DND-41 (cell line): ENCODE results near the gene EXOC8.

Experiments used
- ATAC-seq: fragments of 200-7000 bp; cut with Tn5 transposase; 3 replicates; pipeline ENCODE4 v1.9.1; 2021; ENCODE audit warnings: low read depth; ENCODE audit not compliant: insufficient read depth
- DNase-seq: peaks from one replicate; pipeline ENCODE4 v3.0.0-alpha.2; 2020
- H2AFZ ChIP-seq: 2 replicates; pipeline ENCODE4 v1.6.0; 2012; ENCODE audit warnings: low read depth, low read length
- H3K27ac ChIP-seq: 2 replicates; pipeline ENCODE4 v1.5.1; 2012; ENCODE audit warnings: low read length, inconsistent platforms
- H3K27me3 ChIP-seq: fragments of 200-600 bp; sonication (generic); 2 replicates; pipeline ENCODE4 v1.6.0; 2012; ENCODE audit warnings: low read length, mild to moderate bottlenecking, inconsistent platforms; ENCODE audit not compliant: insufficient read depth, poor library complexity
- H3K36me3 ChIP-seq: 2 replicates; pipeline ENCODE4 v1.5.1; 2012; ENCODE audit warnings: low read length, inconsistent platforms; ENCODE audit not compliant: insufficient read depth
- H3K4me1 ChIP-seq: 2 replicates; pipeline ENCODE4 v1.5.1; 2012; ENCODE audit warnings: mild to moderate bottlenecking, low read length; ENCODE audit not compliant: insufficient read depth
- H3K4me2 ChIP-seq: 2 replicates; pipeline ENCODE4 v1.6.0; 2012; ENCODE audit warnings: mild to moderate bottlenecking, moderate library complexity, low read length, inconsistent platforms; ENCODE audit not compliant: insufficient read depth
- H3K4me3 ChIP-seq, 2 experiments: fragments of 200-600 bp in 1 of 2; shearing (Covaris generic) in 1 of 2; 2 replicates each; pipeline ENCODE4 v1.5.1; 2012 to 2016; ENCODE audit warnings: inconsistent platforms in 2 of 2, low read length in 2 of 2, mild to moderate bottlenecking in 2 of 2, low read depth in 1 of 2, moderate library complexity in 1 of 2
- H3K79me2 ChIP-seq: 2 replicates; pipeline ENCODE4 v1.6.0; 2012; ENCODE audit warnings: low read length, inconsistent platforms; ENCODE audit not compliant: insufficient read depth
- H3K9ac ChIP-seq: 2 replicates; pipeline ENCODE4 v1.6.0; 2012; ENCODE audit warnings: low read depth, mild to moderate bottlenecking, inconsistent platforms, low read length, moderate library complexity
- H3K9me3 ChIP-seq: 2 replicates; pipeline ENCODE4 v1.5.1; 2012; ENCODE audit warnings: low read length, moderate library complexity, mild to moderate bottlenecking, inconsistent platforms; ENCODE audit not compliant: insufficient read depth, severe bottlenecking
- H4K20me1 ChIP-seq: 2 replicates; pipeline ENCODE4 v1.6.0; 2012; ENCODE audit warnings: low read length; ENCODE audit not compliant: insufficient read depth
- CTCF ChIP-seq: IDR thresholded peaks from 2 replicates; pipeline ENCODE4 v1.5.1; 2012; ENCODE audit warnings: borderline replicate concordance, low read length, moderate library complexity, mild to moderate bottlenecking; ENCODE audit not compliant: poor library complexity, severe bottlenecking; ENCODE audit errors: extremely low read depth
- EZH2 ChIP-seq: IDR thresholded peaks from 3 replicates; pipeline ENCODE4 v1.6.1; 2012; ENCODE audit warnings: borderline replicate concordance, low read depth, mild to moderate bottlenecking, moderate library complexity, low read length, inconsistent platforms; ENCODE audit not compliant: severe bottlenecking

The EXOC8 gene

DNA sequence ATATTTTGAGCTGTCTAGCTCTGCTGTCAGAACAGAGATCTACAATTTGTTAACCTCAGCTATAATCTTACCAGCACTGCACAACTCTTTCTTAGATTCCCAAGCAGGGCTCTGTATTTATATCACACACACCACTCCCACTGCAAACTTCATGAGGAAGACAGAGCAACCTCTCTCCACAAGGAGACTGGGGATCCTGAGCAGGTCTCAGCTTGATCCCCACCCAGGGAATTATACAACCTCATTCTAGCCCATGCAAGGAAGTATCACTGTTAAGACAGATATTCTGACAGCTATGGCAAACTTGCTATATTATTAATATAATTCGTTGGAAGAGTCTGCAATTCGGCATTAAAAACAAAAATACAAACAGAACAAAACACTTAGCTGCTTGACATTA is 44.1 kb upstream of the EXOC8 start:
- no peak for TF ChIP-seq EZH2
- no peak for TF ChIP-seq CTCF
- DNase-seq (no peak), ATAC-seq (no peak)
- Histone ChIP-seq H3K9me3 (no peaks in the 10 kb centered on the region), H3K36me3 (0 out of 2 replicates have a peak, but pooled peaks cover 5% of the 10 kb centered on the region), H3K27ac (no peak overlapping the region), H3K27me3 (no peaks in the 10 kb centered on the region), H3K4me2 (no peak overlapping the region), H3K4me1 (no peaks in the 10 kb centered on the region), H3K79me2 (peaks cover 87% of the 10 kb centered on the region), H3K9ac (no peak overlapping the region), H4K20me1 (peaks cover 31% of the 10 kb centered on the region), H3K4me3 (no peak overlapping the region), H2AFZ (no peak overlapping the region)

DNA sequence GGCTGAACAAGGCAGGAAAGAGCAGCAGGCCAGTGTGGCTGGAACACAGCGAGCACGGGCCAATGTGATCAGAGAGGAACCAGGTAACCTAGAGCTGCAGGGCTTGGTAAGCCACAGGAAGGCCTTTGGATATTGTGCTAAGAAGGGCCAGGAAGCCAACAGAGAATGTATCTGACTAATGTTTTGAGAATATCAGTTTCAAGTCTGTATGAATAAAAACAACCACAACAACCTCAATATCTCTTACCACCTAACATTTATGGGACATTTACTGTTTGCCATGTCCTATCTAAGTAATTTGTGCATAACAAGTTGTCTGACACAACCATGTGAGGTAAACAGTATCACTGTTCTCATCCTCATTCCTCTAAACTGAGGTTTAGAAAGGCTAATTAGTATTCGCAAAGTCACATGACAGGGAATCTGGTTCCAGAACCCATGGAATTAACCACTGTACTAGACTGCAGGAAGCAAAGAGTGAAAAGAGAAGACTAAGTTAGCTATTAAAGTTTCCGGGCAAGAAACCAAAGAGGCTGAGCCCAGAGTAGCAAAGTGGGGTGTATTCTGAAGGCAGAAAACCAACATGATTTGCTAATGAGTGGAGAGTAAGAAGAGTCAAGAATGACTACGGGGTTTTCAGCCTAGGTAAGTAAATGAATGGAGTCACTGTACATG is 39.4 kb upstream of the EXOC8 start:
- Histone ChIP-seq H3K36me3 (peaks cover 2% of the 10 kb centered on the region; the same call in 1 of the 2 replicates), H3K4me1 (no peaks in the 10 kb centered on the region), H3K79me2 (peaks cover 60% of the 10 kb centered on the region), H3K4me3 (no peak overlapping the region), H3K9me3 (no peaks in the 10 kb centered on the region), H3K9ac (no peak overlapping the region), H3K4me2 (no peak overlapping the region), H3K27ac (no peak overlapping the region), H2AFZ (no peak overlapping the region), H4K20me1 (peaks cover 23% of the 10 kb centered on the region), H3K27me3 (no peaks in the 10 kb centered on the region)
- ATAC-seq: no peak
- no peak for DNase-seq
- TF ChIP-seq EZH2 (no peak), CTCF (no peak)

DNA sequence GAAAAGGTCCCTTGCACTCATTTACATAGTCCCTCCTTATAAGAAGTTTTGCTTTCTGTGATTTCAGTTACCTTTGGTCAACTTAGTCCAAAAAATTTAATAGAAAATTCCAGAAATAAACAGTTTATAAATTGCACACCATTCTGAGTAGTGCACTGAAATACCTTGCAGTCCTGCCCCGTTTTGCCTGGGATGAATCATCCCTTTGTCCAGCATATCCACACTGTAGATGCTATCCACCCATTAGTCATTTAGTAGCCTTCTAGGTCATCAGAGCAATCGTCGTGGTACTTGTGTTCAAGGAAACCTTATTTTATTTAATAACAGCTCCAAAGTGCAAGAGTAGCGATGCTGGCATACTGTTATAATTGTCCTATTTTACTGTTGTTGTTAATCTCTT is 38.4 kb upstream of the EXOC8 start:
- Histone ChIP-seq H3K27ac (no peak overlapping the region), H3K4me2 (no peak overlapping the region), H2AFZ (no peak overlapping the region), H3K27me3 (no peaks in the 10 kb centered on the region), H3K79me2 (peaks cover 55% of the 10 kb centered on the region), H3K9ac (no peak overlapping the region), H3K9me3 (no peaks in the 10 kb centered on the region), H3K4me3 (no peak overlapping the region), H3K4me1 (no peaks in the 10 kb centered on the region), H4K20me1 (peaks cover 25% of the 10 kb centered on the region), H3K36me3 (peaks cover 9% of the 10 kb centered on the region)
- ATAC-seq: no peak
- no peak for DNase-seq
- TF ChIP-seq EZH2 (no peak), CTCF (no peak)

DNA sequence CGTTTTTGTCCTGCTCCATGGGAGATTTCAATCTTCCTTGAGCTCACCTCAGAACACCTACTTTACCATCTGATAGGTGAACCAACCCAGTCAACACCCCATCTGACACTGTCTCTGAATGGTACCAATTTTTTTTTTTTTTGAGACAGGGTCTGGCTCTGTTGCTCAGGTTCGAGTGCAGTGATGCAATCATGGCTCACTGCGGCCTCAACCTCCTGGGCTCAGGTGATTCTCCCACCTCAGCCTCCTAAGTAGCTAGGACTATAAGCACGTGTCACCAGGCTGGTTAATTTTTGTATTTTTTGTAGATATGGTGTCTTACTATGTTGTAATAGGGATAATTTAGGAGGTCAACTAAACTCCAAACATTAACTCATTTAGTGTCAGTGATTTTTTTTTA is 36.7 kb upstream of the EXOC8 start:
- peaks cover 18% of the 10 kb centered on the region for H3K36me3 ChIP-seq
- no peak overlapping the region for H3K4me2 ChIP-seq
- no peak for ATAC-seq
- H3K4me3 ChIP-seq: no peak overlapping the region
- H4K20me1 ChIP-seq: peaks cover 20% of the 10 kb centered on the region
- H3K27me3 ChIP-seq: no peaks in the 10 kb centered on the region
- H3K79me2 ChIP-seq: peaks cover 42% of the 10 kb centered on the region
- H3K27ac ChIP-seq: no peak overlapping the region
- no peak overlapping the region for H3K9ac ChIP-seq
- H3K4me1 ChIP-seq: no peaks in the 10 kb centered on the region
- H3K9me3 ChIP-seq: no peaks in the 10 kb centered on the region
- H2AFZ ChIP-seq: no peak overlapping the region
- no peak for DNase-seq
- TF ChIP-seq CTCF: no peak
- no peak for TF ChIP-seq EZH2
